ENCODE measurements around the gene FOXP1. TPM values are rescaled to one million over a fixed set of nuclear protein-coding genes. Genes with fewer than 3 reads are reported as not detected.

FOXP1 gene
- total RNA-seq, 1 experiment from 2014 or later = 75.3 TPM

- Histone ChIP-seq H3K18ac (ENCODE audit: insufficient read length, low read depth, low read length) (no peak overlapping the region), H2BK15ac (ENCODE audit: low read depth, low read length) (no peak overlapping the region), H3K9me3 (ENCODE audit: control insufficient read depth, low read depth, low read length) (no peaks in the 10 kb centered on the region), H3K14ac (ENCODE audit: insufficient read depth, low read length) (no peak overlapping the region), H2AFZ (ENCODE audit: low read length) (no peak overlapping the region), H3K4me1 (ENCODE audit: insufficient read depth, low read length) (peaks cover 2% of the 10 kb centered on the region; the same call in 1 of the 2 replicates), H4K20me1 (ENCODE audit: control insufficient read depth, insufficient read depth, insufficient read length) (no peaks in the 10 kb centered on the region), H3K79me1 (ENCODE audit: insufficient read depth, low read depth, low read length, poor library complexity, severe bottlenecking) (peaks cover 2% of the 10 kb centered on the region), H2AK5ac (ENCODE audit: insufficient read length, low read length) (no peak overlapping the region), H3K79me2 (ENCODE audit: insufficient read depth, low read length) (no peaks in the 10 kb centered on the region), H3K4me2 (ENCODE audit: insufficient read depth, insufficient read length, low read length) (no peak overlapping the region), H4K8ac (replicated peaks; ENCODE audit: insufficient read length, low read depth, low read length) (no peak overlapping the region), H3K56ac (ENCODE audit: insufficient read length, low read depth, low read length) (no peak overlapping the region), H4K5ac (ENCODE audit: insufficient read length, low read depth, low read length) (no peak overlapping the region), H3K23me2 (ENCODE audit: insufficient read length, low read depth, low read length, poor library complexity, severe bottlenecking) (no peaks in the 10 kb centered on the region), H2BK120ac (ENCODE audit: low read depth, low read length, poor library complexity, severe bottlenecking) (no peak overlapping the region), H3K9ac (ENCODE audit: extremely low read depth, insufficient read length, low read length) (no peak overlapping the region), H3K23ac (ENCODE audit: insufficient read length, low read depth, low read length) (no peak overlapping the region), H3K27ac (ENCODE audit: insufficient read length, low read depth, low read length) (no peak overlapping the region), H2BK20ac (ENCODE audit: low read depth, low read length, poor library complexity, severe bottlenecking) (no peak overlapping the region), H3K4ac (ENCODE audit: low read depth, low read length) (no peak overlapping the region), H2BK5ac (ENCODE audit: insufficient read length, low read length) (no peak overlapping the region), H4K91ac (ENCODE audit: insufficient read length, low read depth, low read length) (no peak overlapping the region), H3K27me3 (ENCODE audit: insufficient read depth, low read length) (no peaks in the 10 kb centered on the region), H2BK12ac (ENCODE audit: insufficient read length, low read depth, low read length) (no peak overlapping the region), H3T11ph (ENCODE audit: low read length) (no peak overlapping the region)
- TF ChIP-seq CTCF (conservative IDR thresholded peaks at IDR 0.05) = no peak
- Mint-ChIP-seq H3K4me1 (peaks cover 42 to 45% of the 10 kb centered on the region in 2 experiments), H3K36me3 (ENCODE audit: insufficient read depth in 1 of 3, low read depth in 3 of 3) (no peaks in the 10 kb centered on the region), H3K27me3 (ENCODE audit: low read depth) (no peaks in the 10 kb centered on the region), H3K27ac (no peak overlapping the region), H3K4me3 (no peak overlapping the region), H3K9me3 (no peaks in the 10 kb centered on the region)
- no peak for DNase-seq
- no CpG with 5 or more reads among the region's 5 CpGs for WGBS (ENCODE audit: extremely low coverage, insufficient read length, low lambda C conversion rate)
These were observed 380.5 kb downstream of the FOXP1 start for GRCh38 chr3:71202848-71203533.

Measured in H9 (cell line).